ENCODE results near the gene SLC35D3.
"Not testable (repeated sequence)": the region's sequence is repeated elsewhere in the genome, so short reads cannot be mapped to it uniquely, and the experiment has no call there.

Gene SLC35D3

GRCh38 chr6:136969930-136970329, 47.8 kb downstream of the SLC35D3 start:
- no peak overlapping the region for H3K9ac ChIP-seq (ENCODE audit: low read length)
- H3K36me3 ChIP-seq (ENCODE audit: insufficient read depth, low read length), result no peaks in the 10 kb centered on the region
- H2AFZ ChIP-seq (ENCODE audit: low read length), result no peak overlapping the region
- H3K4me3 ChIP-seq (ENCODE audit: low read depth, low read length, poor library complexity, severe bottlenecking), result no peak overlapping the region
- H3K9me3 ChIP-seq (ENCODE audit: low read length), result no peaks in the 10 kb centered on the region
- no peaks in the 10 kb centered on the region for H3K27me3 ChIP-seq (ENCODE audit: insufficient read depth, low read length)
- no peak overlapping the region for H3K27ac ChIP-seq (ENCODE audit: low read depth, low read length, poor library complexity, severe bottlenecking)
- no peaks in the 10 kb centered on the region for H4K20me1 ChIP-seq (ENCODE audit: insufficient read depth, low read length)
- TF ChIP-seq CTCF (IDR thresholded peaks at IDR 0.05; ENCODE audit: low read length) (no peak), EZH2 (IDR thresholded peaks at IDR 0.05; ENCODE audit: borderline replicate concordance, low read length) (no peak)
- no peak overlapping the region for H3K4me2 ChIP-seq (ENCODE audit: low read length)
- H3F3A ChIP-seq (ENCODE audit: insufficient read depth, low read length), result no peaks in the 10 kb centered on the region
- H3K4me1 ChIP-seq (ENCODE audit: insufficient read depth, low read length, severe bottlenecking), result no peaks in the 10 kb centered on the region
- no peaks in the 10 kb centered on the region for H3K9me2 ChIP-seq (ENCODE audit: low read depth, low read length)
- no peaks in the 10 kb centered on the region for H3K79me2 ChIP-seq (ENCODE audit: insufficient read depth, low read length)

GRCh38 chr6:136971609-136972008, 49.5 kb downstream of the SLC35D3 start:
- Histone ChIP-seq H3F3A (ENCODE audit: insufficient read depth, low read length) (no peaks in the 10 kb centered on the region), H3K4me2 (ENCODE audit: low read length) (no peak overlapping the region), H3K27me3 (ENCODE audit: insufficient read depth, low read length) (no peaks in the 10 kb centered on the region), H3K79me2 (ENCODE audit: insufficient read depth, low read length) (no peaks in the 10 kb centered on the region), H3K4me3 (ENCODE audit: low read depth, low read length, poor library complexity, severe bottlenecking) (no peak overlapping the region), H2AFZ (ENCODE audit: low read length) (no peak overlapping the region), H3K9me2 (ENCODE audit: low read depth, low read length) (no peaks in the 10 kb centered on the region), H3K4me1 (ENCODE audit: insufficient read depth, low read length, severe bottlenecking) (no peaks in the 10 kb centered on the region), H3K9me3 (ENCODE audit: low read length) (no peaks in the 10 kb centered on the region), H4K20me1 (ENCODE audit: insufficient read depth, low read length) (no peaks in the 10 kb centered on the region), H3K36me3 (ENCODE audit: insufficient read depth, low read length) (no peaks in the 10 kb centered on the region), H3K27ac (ENCODE audit: low read depth, low read length, poor library complexity, severe bottlenecking) (no peak overlapping the region), H3K9ac (ENCODE audit: low read length) (no peak overlapping the region)
- TF ChIP-seq CTCF (IDR thresholded peaks at IDR 0.05; ENCODE audit: low read length) (no peak), EZH2 (IDR thresholded peaks at IDR 0.05; ENCODE audit: borderline replicate concordance, low read length) (no peak)

- H3K9me3 ChIP-seq (ENCODE audit: low read length); H3F3A ChIP-seq (ENCODE audit: insufficient read depth, low read length); H3K9ac ChIP-seq (ENCODE audit: low read length); H3K4me3 ChIP-seq (ENCODE audit: low read depth, low read length, poor library complexity, severe bottlenecking); H3K27me3 ChIP-seq (ENCODE audit: insufficient read depth, low read length); H3K4me2 ChIP-seq (ENCODE audit: low read length); H3K9me2 ChIP-seq (ENCODE audit: low read depth, low read length); H3K27ac ChIP-seq (ENCODE audit: low read depth, low read length, poor library complexity, severe bottlenecking); H4K20me1 ChIP-seq (ENCODE audit: insufficient read depth, low read length); H3K36me3 ChIP-seq (ENCODE audit: insufficient read depth, low read length); H3K79me2 ChIP-seq (ENCODE audit: insufficient read depth, low read length); H2AFZ ChIP-seq (ENCODE audit: low read length); H3K4me1 ChIP-seq (ENCODE audit: insufficient read depth, low read length, severe bottlenecking): not testable (repeated sequence)
These were observed 51.7 kb downstream of the SLC35D3 start for GRCh38 chr6:136973781-136974180.

Data from OCI-LY1 (cell line).